Smooth muscle cell (in vitro differentiated cells): Measurements from ENCODE around the gene ITGA4. TPM values are rescaled to one million over a fixed set of nuclear protein-coding genes. Genes with fewer than 3 reads are reported as not detected.

Experiments used
- DNase-seq: peaks from one replicate; lab custom pipeline; 2025; ENCODE audit not compliant: unreplicated experiment; lab: John Stamatoyannopoulos, UW
- H2AFZ ChIP-seq: fragments of 200-600 bp; sonication (generic); 2 replicates; pipeline ENCODE4 v1.6.0; 2016; ENCODE audit warnings: antibody characterized with exemption, low read depth, mild to moderate bottlenecking
- H3F3A ChIP-seq: fragments of 200-600 bp; sonication (generic); 2 replicates; pipeline ENCODE4 v1.6.0; 2017; ENCODE audit warnings: antibody characterized with exemption, low read depth
- H3K27ac ChIP-seq: fragments of 200-600 bp; sonication (generic); 2 replicates; pipeline ENCODE4 v1.5.1; 2016; ENCODE audit warnings: low read depth, mild to moderate bottlenecking
- H3K27me3 ChIP-seq: fragments of 200-600 bp; sonication (generic); 2 replicates; pipeline ENCODE4 v1.6.1; 2016; ENCODE audit warnings: low read depth, mild to moderate bottlenecking
- H3K36me3 ChIP-seq: fragments of 200-600 bp; sonication (generic); 2 replicates; pipeline ENCODE4 v1.5.1; 2016; ENCODE audit warnings: low read depth
- H3K4me1 ChIP-seq: fragments of 200-600 bp; sonication (generic); 2 replicates; pipeline ENCODE4 v1.5.1; 2016; ENCODE audit warnings: low read depth
- H3K4me2 ChIP-seq: fragments of 200-600 bp; sonication (generic); 2 replicates; pipeline ENCODE4 v1.6.0; 2016; ENCODE audit warnings: mild to moderate bottlenecking
- H3K4me3 ChIP-seq: fragments of 200-600 bp; sonication (generic); 2 replicates; pipeline ENCODE4 v1.5.1; 2016; ENCODE audit warnings: mild to moderate bottlenecking
- H3K79me2 ChIP-seq: fragments of 200-600 bp; sonication (generic); 2 replicates; pipeline ENCODE4 v1.6.0; 2016; ENCODE audit warnings: low read depth, mild to moderate bottlenecking
- H3K9ac ChIP-seq: fragments of 200-600 bp; sonication (generic); 2 replicates; pipeline ENCODE4 v1.6.0; 2016; ENCODE audit warnings: low read depth
- H3K9me3 ChIP-seq: fragments of 200-600 bp; sonication (generic); replicated peaks from 2 replicates; pipeline ENCODE4 v1.5.1; 2016; ENCODE audit warnings: low read depth
- H4K20me1 ChIP-seq: fragments of 200-600 bp; sonication (generic); 2 replicates; pipeline ENCODE4 v1.6.0; 2016; ENCODE audit warnings: low read depth
- WGBS: methylation state at CpG from one replicate; pipeline ENCODE4 v1.1.7; 2016; ENCODE audit warnings: low lambda C conversion rate; 5-methylcytosine and 5-hydroxymethylcytosine counted together
- polyA plus RNA-seq: library from polyadenylated mRNA; unstranded; fragments of >200 nt; fragmentation: Nextera tagmentation; extraction: Ambion mirVana; gene quantifications from 2 replicates; pipeline ENCODE4 v1.2.1, GENCODE V29; 2016
- total RNA-seq: library from RNA; depleted of rRNA; stranded (reverse); fragments of >200 nt; gene quantifications from 2 replicates; pipeline ENCODE4 v1.2.3, GENCODE V29; 2014
- TF ChIP-seq, protein P1 (sequence below): fragments of 200-600 bp; sonication (generic); IDR thresholded peaks from 2 replicates; pipeline ENCODE4 v1.5.1; 2017; ENCODE audit warnings: borderline replicate concordance, mild to moderate bottlenecking, antibody characterized with exemption; ENCODE audit not compliant: insufficient read depth, poor library complexity, severe bottlenecking

The ITGA4 gene
- 16.3 and 20.0 TPM in 2 replicates for total RNA-seq
- 5.4 and 7.1 TPM in 2 replicates for polyA plus RNA-seq

DNA sequence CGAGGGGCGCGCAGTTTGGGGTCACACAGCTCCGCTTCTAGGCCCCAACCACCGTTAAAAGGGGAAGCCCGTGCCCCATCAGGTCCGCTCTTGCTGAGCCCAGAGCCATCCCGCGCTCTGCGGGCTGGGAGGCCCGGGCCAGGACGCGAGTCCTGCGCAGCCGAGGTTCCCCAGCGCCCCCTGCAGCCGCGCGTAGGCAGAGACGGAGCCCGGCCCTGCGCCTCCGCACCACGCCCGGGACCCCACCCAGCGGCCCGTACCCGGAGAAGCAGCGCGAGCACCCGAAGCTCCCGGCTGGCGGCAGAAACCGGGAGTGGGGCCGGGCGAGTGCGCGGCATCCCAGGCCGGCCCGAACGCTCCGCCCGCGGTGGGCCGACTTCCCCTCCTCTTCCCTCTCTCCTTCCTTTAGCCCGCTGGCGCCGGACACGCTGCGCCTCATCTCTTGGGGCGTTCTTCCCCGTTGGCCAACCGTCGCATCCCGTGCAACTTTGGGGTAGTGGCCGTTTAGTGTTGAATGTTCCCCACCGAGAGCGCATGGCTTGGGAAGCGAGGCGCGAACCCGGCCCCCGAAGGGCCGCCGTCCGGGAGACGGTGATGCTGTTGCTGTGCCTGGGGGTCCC, at the start of gene ITGA4:
Gene ITGA4, plus strand, starts transcription at position 266 of the 620 bp plus-strand sequence. Its CDS starts 269 bp downstream, at position 535.
- peak within 1 kb of the TSS; percentile 21 for H3K9ac ChIP-seq
- TF ChIP-seq, protein P1, sequence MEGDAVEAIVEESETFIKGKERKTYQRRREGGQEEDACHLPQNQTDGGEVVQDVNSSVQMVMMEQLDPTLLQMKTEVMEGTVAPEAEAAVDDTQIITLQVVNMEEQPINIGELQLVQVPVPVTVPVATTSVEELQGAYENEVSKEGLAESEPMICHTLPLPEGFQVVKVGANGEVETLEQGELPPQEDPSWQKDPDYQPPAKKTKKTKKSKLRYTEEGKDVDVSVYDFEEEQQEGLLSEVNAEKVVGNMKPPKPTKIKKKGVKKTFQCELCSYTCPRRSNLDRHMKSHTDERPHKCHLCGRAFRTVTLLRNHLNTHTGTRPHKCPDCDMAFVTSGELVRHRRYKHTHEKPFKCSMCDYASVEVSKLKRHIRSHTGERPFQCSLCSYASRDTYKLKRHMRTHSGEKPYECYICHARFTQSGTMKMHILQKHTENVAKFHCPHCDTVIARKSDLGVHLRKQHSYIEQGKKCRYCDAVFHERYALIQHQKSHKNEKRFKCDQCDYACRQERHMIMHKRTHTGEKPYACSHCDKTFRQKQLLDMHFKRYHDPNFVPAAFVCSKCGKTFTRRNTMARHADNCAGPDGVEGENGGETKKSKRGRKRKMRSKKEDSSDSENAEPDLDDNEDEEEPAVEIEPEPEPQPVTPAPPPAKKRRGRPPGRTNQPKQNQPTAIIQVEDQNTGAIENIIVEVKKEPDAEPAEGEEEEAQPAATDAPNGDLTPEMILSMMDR = peak; percentile 64
- no peaks in the 10 kb centered on the region for H3K79me2 ChIP-seq
- H3K27ac ChIP-seq = no peak within 1 kb of the TSS
- no peaks in the 10 kb centered on the region for H3K27me3 ChIP-seq
- no peaks in the 10 kb centered on the region for H3F3A ChIP-seq
- peak within 1 kb of the TSS; percentile 96 for H3K4me2 ChIP-seq
- no peaks in the 10 kb centered on the region for H3K36me3 ChIP-seq
- peak within 1 kb of the TSS; percentile 64 for H3K4me3 ChIP-seq
- peak within 1 kb of the TSS; percentile 98 for H2AFZ ChIP-seq
- no peaks in the 10 kb centered on the region for H4K20me1 ChIP-seq
- peaks cover 10% of the 10 kb centered on the region for H3K4me1 ChIP-seq
- no peaks in the 10 kb centered on the region for H3K9me3 ChIP-seq
- DNase-seq = peak; percentile 46
- WGBS = 2% methylated on average over 41 of the region's 67 CpGs

DNA sequence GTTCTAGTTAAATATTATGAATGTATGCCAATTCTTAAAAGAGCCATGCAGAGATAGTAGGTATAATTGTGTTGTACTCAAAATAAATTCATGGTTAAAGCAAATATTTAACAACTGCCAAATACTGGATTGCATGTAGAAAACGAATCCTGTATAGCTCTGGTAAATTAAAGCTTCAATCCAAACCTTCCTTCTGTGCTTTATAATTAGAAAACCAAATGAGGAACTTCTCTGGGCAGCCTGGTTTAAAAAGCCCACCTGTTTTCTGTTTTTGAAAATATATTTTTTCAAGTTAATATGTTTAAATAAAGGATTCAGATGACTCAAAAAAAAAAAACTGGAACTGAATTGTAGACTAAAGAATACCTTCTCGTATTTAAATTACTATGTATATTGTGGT, 48.3 kb upstream of the ITGA4 start:
- WGBS = 81% methylated on average over 2 of the region's 2 CpGs
- no peak overlapping the region for H2AFZ ChIP-seq
- no peak overlapping the region for H3K4me2 ChIP-seq
- H3K36me3 ChIP-seq = no peaks in the 10 kb centered on the region
- H3K27me3 ChIP-seq = no peaks in the 10 kb centered on the region
- no peak overlapping the region for H3K9ac ChIP-seq
- peaks cover 7% of the 10 kb centered on the region for H3K4me1 ChIP-seq
- no peaks in the 10 kb centered on the region for H3K79me2 ChIP-seq
- no peak overlapping the region for H3K27ac ChIP-seq
- no peaks in the 10 kb centered on the region for H3F3A ChIP-seq
- no peaks in the 10 kb centered on the region for H4K20me1 ChIP-seq
- no peak for DNase-seq
- H3K4me3 ChIP-seq = no peak overlapping the region
- H3K9me3 ChIP-seq = no peaks in the 10 kb centered on the region
- TF ChIP-seq, protein P1 = no peak

- H3K4me1 ChIP-seq = peaks cover 7% of the 10 kb centered on the region
- 24% methylated on average over 5 of the region's 5 CpGs for WGBS
- no peak overlapping the region for H3K4me3 ChIP-seq
- TF ChIP-seq, protein P1 = no peak
- no peaks in the 10 kb centered on the region for H3K79me2 ChIP-seq
- no peak for DNase-seq
- no peak overlapping the region for H2AFZ ChIP-seq
- no peaks in the 10 kb centered on the region for H3K9me3 ChIP-seq
- H3K36me3 ChIP-seq = no peaks in the 10 kb centered on the region
- H3K27me3 ChIP-seq = no peaks in the 10 kb centered on the region
- H3K27ac ChIP-seq = no peak overlapping the region
- H4K20me1 ChIP-seq = no peaks in the 10 kb centered on the region
- H3K4me2 ChIP-seq = no peak overlapping the region
- no peak overlapping the region for H3K9ac ChIP-seq
- H3F3A ChIP-seq = no peaks in the 10 kb centered on the region
Observed at GRCh38 chr2:181411105-181411849, 45.9 kb upstream of the ITGA4 start.
